Right ventricle myocardium superior (tissue), 1 donor: Measurements from ENCODE around the gene S100A13. TPM values are rescaled to one million over a fixed set of nuclear protein-coding genes. Genes with fewer than 3 reads are reported as not detected.
A peak's percentile ranks its signal among the peaks of the same experiment; 100 is the strongest.
"Not testable (repeated sequence)": the region's sequence is repeated elsewhere in the genome, so short reads cannot be mapped to it uniquely, and the experiment has no call there.

Experiments
- ATAC-seq: fragments of 200-7000 bp; cut with Tn5 transposase; one replicate; pipeline ENCODE4 v1.9.1; 2020; ENCODE audit warnings: mild to moderate bottlenecking; ENCODE audit not compliant: poor library complexity
- DNase-seq: peaks from one replicate; pipeline ENCODE4 v3.0.0-alpha.2; 2020
- intact Hi-C: fragments of 100-400 bp; cut with DNase I; formaldehyde crosslinking; loops from one replicate; pipeline ENCODE4 v1.11.2; 2022
- total RNA-seq: library from RNA; stranded (reverse); fragmentation: NEBNext Ultra II Directional; extraction: Animal tissue kit (Norgen Biotek cat#: 25700); gene quantifications from one replicate; pipeline ENCODE4 v1.2.1, GENCODE V29; 2021
- donor health status: DM: no; HTN: yes; CAD: no; lungs with severe emphysema.

The S100A13 gene
- total RNA-seq, 1 donor from 2014 or later = 153 TPM

DNA sequence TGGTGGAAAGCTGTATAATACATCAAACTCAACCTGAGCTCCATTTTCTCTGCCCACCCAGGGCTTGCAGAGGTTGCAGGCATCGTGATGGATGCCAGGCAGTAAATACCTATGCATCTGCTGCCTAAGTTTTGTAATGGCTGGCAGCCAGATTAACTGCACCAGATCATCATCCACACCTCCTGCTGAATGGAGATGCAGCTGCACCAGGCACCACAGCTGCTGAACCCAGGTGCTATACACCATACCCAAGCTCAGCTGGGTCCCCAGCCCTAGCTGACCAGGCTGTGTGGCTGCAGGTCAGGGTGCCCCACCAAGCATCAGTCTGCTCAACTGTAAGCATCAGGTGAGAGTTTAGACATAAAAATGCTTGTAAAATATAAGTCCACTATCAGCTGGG, 24.5 kb upstream of the S100A13 start:
- no peak for DNase-seq
- no peak for ATAC-seq
- intact Hi-C loops = no loop called here

DNA sequence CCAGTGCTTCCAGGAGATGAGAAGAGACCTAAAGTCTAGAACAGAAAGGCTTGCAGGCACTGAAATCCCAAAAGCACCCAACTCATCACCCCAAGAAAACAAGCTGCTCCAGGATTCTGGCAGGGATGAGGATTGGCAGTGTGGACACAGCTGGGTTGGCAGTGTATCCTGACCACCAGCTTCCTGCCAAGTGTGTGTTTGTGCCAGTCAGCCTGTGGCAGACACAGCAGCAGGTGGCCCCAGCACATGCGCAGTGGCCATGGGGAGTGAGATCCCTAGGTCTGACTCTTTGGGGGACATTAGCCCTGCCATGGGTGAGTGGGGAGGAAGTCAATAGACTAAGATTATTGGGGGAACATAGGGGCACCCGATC, 22.5 kb upstream of the S100A13 start:
- DNase-seq (peak; percentile 83), ATAC-seq (peak; percentile 84)
- intact Hi-C loops = no loop called here

DNA sequence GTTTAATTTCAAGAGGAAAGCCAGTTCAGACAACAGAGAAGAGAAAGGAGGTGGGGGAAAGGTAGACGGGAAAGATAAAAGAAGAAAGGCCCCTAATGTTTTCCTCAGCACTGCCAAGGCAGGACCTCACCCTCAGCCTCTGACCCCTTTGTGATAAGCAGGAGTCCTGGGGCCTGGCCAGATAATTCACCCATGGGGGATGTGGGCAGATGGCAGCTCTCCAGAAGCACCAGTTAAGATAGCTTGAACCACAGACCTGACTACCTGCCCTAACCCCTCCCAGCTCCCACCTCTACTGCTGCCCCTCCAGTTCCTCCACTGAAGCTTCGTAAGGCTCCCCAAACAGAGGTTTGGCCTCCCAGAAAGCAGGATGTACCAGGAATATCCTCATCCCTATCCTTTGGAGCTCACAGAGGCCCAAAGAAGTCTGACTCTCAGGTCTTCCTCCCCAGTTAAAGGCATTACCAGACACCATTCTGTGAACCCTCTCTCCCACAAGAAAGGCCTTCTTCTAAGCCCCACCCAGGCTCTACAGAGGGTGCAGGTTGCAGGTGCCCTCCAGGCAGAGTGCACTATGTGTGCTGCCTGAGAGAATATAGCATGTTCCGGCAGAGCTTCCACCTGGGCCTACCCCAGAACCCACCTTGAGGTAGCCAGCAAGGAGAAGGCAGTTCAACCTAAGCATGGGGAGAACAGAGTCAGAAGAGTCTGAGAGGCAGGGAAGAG, 22.0 kb upstream of the S100A13 start:
- intact Hi-C loops = no loop called here
- peak; percentile 1 for ATAC-seq
- DNase-seq = peak; percentile 22

DNA sequence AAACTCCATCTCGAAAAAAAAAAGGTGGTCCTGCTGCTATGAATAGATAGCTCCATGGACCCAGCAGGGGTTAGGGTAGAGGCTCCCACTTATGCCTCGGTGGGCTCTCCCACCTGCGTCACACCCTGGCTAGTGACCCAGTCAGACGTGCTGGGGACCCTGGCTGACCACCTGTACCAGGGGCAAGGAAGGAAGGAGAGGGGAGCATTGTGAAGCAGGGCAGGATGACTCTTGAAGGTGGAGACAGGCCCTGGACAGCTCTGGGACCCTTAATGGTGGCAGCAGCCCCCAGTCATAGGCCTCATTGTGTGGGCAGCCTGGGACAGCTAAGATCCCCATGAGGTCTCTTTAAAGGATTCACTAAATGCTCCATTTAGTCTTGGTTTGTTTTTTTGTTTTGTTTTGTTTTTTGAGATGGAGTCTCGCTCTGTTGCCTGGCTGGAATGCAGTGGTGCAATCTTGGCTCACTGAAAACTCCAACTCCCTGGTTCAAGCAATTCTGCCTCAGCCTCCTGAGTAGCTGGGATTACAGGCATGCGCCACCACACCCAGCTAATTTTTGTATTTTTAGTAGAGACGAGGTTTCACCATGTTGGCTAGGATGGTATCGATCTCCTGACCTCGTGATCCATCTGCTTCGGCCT, 20.8 kb upstream of the S100A13 start:
- ATAC-seq (no peak), DNase-seq (peak; percentile 10)
- intact Hi-C loops = no loop called here

DNA sequence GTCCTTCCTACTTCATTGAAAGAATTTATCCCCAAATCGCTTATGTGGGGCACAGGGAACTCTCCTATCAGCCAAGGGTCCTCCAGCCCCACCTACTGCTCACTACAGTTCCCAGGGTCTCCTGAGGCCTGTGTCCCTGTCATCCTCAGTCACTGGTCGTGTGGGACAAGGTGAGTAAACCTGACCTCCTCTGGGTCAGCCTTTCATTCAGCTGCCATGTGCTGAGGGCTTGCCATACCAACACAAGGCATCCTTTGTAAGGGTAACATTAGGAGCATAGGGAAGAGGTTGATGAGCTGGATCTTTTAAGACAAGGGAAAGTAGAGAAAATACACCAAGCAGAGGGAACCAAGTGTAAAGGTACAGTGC, 20.0 kb upstream of the S100A13 start:
- intact Hi-C loops = no loop called here
- ATAC-seq (peak; percentile 9), DNase-seq (no peak)

DNA sequence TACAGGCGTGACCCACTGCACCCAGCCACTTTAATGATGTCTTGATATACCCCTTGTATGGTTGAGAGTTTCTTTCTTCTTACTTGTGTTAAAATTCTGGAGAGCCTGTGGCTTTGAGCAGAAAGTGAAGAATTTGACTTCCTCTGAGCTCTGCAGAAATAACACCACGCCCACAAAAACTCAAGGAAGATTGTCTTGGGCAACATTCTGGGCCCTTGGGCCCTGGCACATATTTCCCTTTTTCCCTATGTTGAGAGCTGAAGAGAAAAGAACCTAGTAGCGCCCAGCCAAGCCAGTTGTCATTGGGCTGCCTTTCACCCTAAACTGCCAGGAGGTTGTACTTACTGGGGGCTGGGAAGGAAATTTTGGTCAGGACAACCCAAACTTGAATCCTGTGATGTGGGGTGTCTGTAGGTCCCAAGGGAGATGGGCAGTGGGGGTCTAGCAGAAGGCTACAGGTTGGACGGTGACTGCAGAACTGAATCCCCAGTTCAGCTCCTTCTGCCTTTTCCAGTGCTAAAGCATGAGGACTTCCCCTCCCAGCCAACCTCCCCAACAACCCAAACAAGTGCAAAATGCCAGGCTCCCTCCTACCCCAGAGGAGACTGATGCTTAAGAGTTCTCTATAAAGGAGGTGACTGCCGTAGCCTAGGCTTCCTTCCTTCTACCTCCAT, 19.5 kb upstream of the S100A13 start:
- intact Hi-C loops = no loop called here
- DNase-seq = no peak
- peak; percentile 14 for ATAC-seq

DNA sequence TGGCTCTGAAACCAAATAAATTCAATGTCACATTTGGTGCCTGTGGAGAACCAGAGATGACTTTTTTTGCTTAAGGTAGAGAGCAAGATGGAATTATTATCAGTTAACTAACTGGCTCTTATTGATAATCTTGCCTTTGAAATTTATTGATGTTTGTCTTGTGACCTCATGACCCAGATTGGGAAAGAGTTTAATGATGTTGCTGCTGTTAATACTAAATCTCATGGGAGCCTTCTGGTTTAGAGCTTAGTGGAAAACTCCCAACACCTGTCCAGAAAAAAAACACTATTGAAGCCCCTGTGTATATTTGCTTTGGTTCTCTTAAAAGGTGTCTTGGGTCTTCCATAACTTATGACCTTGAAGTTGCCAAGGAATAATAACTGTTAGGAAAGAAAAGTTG, 16.5 kb upstream of the S100A13 start:
- no peak for ATAC-seq
- intact Hi-C loops = no loop called here
- DNase-seq = no peak

DNA sequence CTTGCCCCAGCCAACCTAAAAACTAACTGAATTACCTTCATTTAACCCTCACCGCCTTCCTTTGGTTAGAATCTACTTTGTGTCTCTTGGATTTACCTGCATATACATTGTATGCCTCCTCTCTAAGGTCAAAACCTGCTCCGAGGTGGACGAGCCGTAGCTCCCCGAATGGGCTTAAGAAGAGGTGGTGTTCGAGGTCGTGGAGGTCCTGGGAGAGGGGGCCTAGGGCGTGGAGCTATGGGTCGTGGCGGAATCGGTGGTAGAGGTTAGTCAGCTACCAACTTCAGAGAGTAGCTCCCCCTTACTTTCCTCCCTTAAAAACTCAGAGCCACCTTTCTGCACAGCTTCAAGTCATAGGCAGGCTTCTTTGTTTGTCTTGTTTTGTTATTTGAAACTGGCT, 15.8 kb upstream of the S100A13 start:
- ATAC-seq (no peak), DNase-seq (no peak)
- intact Hi-C loops = no loop called here

DNA sequence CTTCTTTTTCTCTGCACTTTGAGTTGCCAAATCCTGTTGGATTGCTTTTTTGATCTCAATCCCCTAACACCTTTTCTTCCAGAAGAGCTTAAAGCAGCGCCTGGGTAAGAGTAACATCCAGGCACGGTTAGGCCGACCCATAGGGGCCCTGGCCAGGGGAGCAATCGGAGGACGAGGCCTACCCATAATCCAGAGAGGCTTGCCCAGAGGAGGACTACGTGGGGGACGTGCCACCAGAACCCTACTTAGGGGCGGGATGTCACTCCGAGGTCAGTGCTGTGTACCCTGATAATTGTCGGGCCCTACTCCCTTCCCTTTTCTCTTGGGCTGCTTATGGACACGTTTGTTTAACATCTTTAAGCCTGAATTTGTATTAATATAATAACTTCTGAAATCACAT, 14.9 kb upstream of the S100A13 start:
- DNase-seq = no peak
- ATAC-seq = no peak
- intact Hi-C loops = no loop called here

DNA sequence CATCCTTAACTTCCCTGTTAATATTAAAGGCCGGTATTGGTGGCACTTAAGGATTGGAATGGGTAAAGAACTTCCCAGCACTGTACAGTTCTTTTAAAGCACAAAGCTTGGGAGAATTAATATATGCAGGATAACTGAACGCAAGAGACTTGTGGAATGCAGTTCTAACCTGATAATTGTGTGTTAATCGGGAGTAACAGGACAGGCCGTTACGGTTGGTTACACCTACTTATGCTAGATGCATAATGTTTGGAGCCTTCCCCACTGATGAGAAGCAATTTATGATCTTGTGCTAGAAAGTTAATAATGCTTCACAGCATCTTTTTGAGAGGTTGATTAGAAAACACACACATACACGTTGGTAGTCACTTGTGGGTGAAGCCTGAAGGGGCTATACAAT, 13.6 kb upstream of the S100A13 start:
- DNase-seq = no peak
- ATAC-seq = no peak

DNA sequence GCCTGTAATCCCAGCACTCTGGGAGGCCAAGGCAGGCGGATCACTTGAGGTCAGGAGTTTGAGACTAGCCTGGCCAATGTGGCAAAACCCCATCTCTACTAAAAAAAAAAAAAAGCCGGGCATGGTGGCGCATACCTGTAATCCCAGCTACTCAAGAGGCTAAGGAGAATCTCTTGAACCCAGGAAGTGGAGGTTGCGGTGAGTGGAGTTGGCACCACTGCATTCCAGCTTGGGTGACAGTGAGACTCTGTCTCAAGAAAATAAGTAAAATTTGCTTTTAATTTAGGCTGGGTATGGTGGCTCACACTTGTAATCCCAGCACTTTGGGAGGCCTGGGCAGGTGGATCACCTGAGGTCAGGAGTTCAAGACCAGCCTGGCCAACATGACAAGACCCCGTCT, 12.9 kb upstream of the S100A13 start:
- DNase-seq, ATAC-seq, intact Hi-C loops: not testable (repeated sequence)

More for the DNA sequence above, 13.6 kb upstream of the S100A13 start:
- intact Hi-C loops = no loop called here

DNA sequence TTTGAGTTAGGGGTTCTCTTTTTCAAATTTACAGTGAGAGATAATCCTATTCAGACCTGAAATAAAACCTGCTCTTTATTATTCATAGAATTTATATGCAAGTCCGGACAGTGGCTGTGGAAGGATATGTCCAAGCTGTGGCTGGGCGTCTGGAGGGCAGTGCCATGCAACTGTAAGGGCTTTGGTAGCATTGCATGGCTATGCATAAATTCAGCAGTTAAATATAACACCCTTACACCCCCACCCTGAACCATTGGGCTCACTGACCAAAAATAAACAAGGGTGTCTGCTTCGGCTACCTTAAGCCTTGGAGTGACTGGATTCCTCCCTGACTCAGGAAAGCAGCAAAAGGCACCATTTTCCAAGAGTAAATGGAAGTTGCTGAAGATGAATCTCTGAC, 12.0 kb upstream of the S100A13 start:
- ATAC-seq (peak; percentile 69), DNase-seq (no peak)
- intact Hi-C loops = no loop called here

DNA sequence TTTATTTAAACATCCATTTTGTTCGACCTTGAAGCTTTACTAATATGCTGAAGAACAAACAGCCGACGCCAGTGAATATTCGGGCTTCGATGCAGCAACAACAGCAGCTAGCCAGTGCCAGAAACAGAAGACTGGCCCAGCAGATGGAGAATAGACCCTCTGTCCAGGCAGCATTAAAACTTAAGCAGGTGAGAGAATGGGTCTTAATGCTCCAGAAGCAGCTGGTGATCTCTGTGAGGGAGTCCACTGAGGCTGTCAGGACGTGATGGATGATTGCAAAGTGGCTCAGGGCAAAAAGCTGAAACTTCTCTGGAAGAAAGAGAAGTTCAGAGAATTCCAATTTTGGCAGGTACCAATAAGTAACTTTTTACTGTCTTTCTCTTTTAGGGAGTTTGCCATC, 11.0 kb upstream of the S100A13 start:
- intact Hi-C loops = no loop called here
- DNase-seq = no peak
- no peak for ATAC-seq

DNA sequence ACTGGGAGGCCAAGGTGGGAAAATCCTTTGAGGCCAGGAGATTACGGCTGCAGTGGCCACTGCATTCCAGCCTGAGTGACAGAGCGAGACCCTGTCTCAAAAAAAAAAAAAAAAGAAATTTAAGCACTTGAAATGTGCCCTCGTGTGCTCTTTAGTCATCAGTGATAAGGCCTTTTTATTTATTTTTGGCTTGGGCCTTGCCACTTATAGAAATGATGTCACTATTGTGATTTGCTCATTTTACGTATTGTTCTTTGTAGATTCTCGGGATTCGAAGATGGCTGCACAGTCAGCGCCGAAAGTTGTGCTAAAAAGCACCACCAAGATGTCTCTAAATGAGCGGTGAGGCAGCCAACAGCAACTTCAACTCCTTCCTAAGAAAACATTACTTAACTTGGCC, 9.0 kb upstream of the S100A13 start:
- intact Hi-C loops = no loop called here
- ATAC-seq = no peak
- no peak for DNase-seq

DNA sequence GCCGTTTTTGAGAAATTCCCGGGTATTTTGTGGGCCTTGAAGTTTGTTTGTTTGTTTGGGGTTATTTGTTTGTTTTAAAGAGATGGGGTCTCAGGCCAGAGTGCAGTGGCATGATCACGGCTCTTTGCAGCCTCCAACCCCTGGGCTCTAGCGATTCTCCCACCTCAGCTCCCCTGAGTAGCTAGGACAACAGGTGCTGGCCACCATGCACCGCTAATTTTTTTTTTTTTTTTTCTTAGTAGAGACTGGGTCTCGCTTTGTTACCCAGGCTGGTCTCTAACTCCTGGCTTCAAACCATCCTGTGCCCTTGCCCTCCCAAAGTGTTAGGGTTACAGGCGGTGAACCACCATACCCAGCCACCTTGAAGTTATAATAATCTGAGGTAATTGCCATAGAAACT, 8.6 kb upstream of the S100A13 start:
- DNase-seq (no peak), ATAC-seq (no peak)
- intact Hi-C loops = no loop called here

DNA sequence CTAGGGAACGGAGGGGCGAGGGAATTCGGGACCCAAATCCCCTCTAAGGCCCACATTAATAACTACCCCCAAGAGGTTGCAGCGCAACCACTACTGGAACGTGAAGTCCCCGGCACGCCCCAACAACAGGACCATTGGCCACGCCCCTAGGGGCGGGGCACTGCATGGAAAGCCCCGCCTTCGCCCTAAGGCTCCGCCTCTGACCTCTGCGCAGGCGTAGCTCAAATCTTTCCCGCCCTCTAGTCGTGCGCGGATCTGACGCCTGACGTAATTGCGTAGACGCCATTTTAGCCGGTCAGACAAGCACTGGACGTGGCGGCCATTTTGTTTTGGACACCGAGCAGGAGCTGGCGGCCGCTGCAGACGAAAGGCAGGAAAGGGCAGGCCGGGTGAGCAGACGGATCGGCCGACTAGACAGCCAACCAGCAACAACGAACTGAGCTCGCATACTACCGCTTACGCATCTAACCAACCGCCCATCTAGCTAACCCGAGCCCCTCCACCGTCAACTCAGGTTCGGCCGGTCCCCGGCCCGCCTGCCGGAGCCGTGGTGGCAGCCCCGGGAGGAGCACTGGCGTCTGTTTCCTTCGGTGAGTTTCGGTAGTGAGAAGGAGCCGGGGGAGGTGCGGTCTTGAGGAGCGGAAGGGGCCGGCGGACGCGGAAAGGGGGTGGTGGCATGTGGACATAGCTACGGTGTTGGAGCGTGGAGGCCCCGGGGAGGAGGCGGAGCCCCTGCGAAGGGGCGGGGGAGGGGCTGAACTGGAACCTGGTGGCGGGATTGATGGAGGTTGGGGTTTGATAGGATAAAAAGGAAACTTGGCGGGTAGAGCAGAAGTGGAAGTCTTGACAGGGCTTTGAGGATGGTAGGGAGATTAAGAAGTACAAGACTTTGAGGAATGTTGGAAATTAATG, 6.7 kb upstream of the S100A13 start, which contains the start of gene CHTOP:
CHTOP (plus strand) TSS at position 313 of the 912 bp plus-strand sequence. CDS start 2,523 bp downstream, outside the sequence.
- intact Hi-C loops = no loop called here
- DNase-seq (peak; percentile 98), ATAC-seq (peak; percentile 92)

DNA sequence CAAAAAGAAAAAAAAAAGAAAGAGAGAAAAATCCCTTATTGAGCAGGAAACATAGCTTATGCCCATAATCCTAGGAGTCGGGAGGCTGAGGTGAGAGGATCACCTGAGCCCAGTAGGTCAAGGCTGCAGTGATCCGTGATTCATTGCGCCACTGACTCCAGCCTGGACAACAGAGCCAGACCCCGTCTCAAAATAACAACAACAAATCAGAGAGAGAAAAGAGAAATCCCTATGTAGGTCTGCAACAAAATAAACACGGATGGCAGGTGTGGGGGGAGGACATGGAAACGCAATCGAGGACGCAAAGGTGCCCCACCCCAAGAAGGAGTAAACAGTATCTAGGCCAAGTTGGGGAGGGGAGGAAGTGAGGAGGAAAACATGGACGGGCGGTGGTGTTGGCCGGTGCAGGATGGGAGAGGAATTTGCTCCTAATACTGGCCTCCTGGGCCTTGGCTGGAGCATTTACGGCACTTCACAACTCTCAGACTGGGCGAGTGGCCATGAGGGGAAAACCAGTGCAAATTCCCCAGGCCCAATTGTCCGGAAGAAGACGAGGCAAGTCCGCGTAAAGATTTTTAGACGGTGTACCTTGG, 6.0 kb upstream of the S100A13 start:
- intact Hi-C loops = no loop called here
- DNase-seq = no peak
- peak; percentile 35 for ATAC-seq
